SK-N-SH (cell line): ENCODE measurements around the gene SUPT20HL1. TPM values are rescaled to one million over a fixed set of nuclear protein-coding genes. Genes with fewer than 3 reads are reported as not detected.

Experiments used
- CTCF ChIA-PET: fragments of 300-600, 350-600 bp; formaldehyde crosslinking; extraction: SDS; loops from one replicate; lab custom pipeline; 2021; lab: Yijun Ruan, JAX
- POLR2A ChIA-PET: fragments of 350-600 bp; sonication (Branson Sonifier 250); formaldehyde crosslinking; extraction: SDS; loops from one replicate; lab custom pipeline; 2020; ENCODE audit warnings: antibody characterized with exemption, inconsistent platforms; lab: Yijun Ruan, JAX
- DNase-seq: peaks from one replicate; pipeline ENCODE4 v3.0.0; 2012
- H2AFZ ChIP-seq: fragments of 200-600 bp; sonication (generic); 2 replicates; pipeline ENCODE4 v1.8.1; 2016; ENCODE audit warnings: antibody characterized with exemption, mild to moderate bottlenecking, low read depth
- H3F3A ChIP-seq: fragments of 200-600 bp; sonication (generic); replicated peaks from 2 replicates; pipeline ENCODE3; 2016; ENCODE audit warnings: antibody characterized with exemption, mild to moderate bottlenecking; ENCODE audit not compliant: insufficient read depth
- H3K27ac ChIP-seq, 2 experiments: fragments of 200-500 bp in 1 of 2; fragments of 200-600 bp in 1 of 2; sonication (Bioruptor generic) in 1 of 2; sonication (generic), shearing (Covaris generic) in 1 of 2; 2 replicates each; pipeline versions ENCODE4 v1.5.1 to v1.6.1; 2014 to 2016; ENCODE audit warnings: low read depth in 2 of 2, inconsistent platforms in 1 of 2, low read length in 1 of 2, mild to moderate bottlenecking in 1 of 2, mixed read lengths in 1 of 2
- H3K27me3 ChIP-seq: fragments of 200-600 bp; sonication (generic), shearing (Covaris generic); 2 replicates; pipeline ENCODE4 v1.6.1; 2016; ENCODE audit warnings: mixed run types; ENCODE audit not compliant: insufficient read depth
- H3K36me3 ChIP-seq, 2 experiments: fragments of 200-500 bp in 1 of 2; fragments of 200-600 bp in 1 of 2; sonication (Bioruptor generic) in 1 of 2; sonication (generic) in 1 of 2; replicated peaks in 1 of 2; 2 replicates each; pipeline versions ENCODE3 to v1.5.1; 2014 to 2016; ENCODE audit warnings: low read length in 1 of 2, mild to moderate bottlenecking in 1 of 2; ENCODE audit not compliant: insufficient read depth in 2 of 2, control insufficient read depth in 1 of 2
- H3K4me1 ChIP-seq, 2 experiments: fragments of 200-500 bp in 1 of 2; fragments of 200-600 bp in 1 of 2; sonication (Bioruptor generic) in 1 of 2; sonication (generic), shearing (Covaris generic) in 1 of 2; 2 replicates each; pipeline versions ENCODE4 v1.5.1 to v1.6.1; 2014 to 2016; ENCODE audit warnings: low read depth in 1 of 2, low read length in 1 of 2, mixed run types in 1 of 2; ENCODE audit not compliant: insufficient read depth in 2 of 2, control insufficient read depth in 1 of 2
- H3K4me2 ChIP-seq: fragments of 200-600 bp; sonication (generic), shearing (Covaris generic); 2 replicates; pipeline ENCODE4 v1.6.1; 2017; ENCODE audit warnings: mixed run types
- H3K4me3 ChIP-seq, 2 experiments: fragments of 200-500 bp in 1 of 2; fragments of 200-600 bp in 1 of 2; sonication (Bioruptor generic) in 1 of 2; sonication (generic), shearing (Covaris generic) in 1 of 2; 2 replicates each; pipeline versions ENCODE4 v1.5.1 to v1.8.1; 2014 to 2016; ENCODE audit warnings: low read depth in 2 of 2, inconsistent platforms in 1 of 2, low read length in 1 of 2, mild to moderate bottlenecking in 1 of 2, mixed read lengths in 1 of 2, moderate library complexity in 1 of 2
- H3K79me2 ChIP-seq: fragments of 200-600 bp; sonication (generic); 2 replicates; pipeline ENCODE4 v1.8.1; 2017; ENCODE audit warnings: mild to moderate bottlenecking; ENCODE audit not compliant: insufficient read depth
- H3K9ac ChIP-seq: fragments of 200-600 bp; sonication (generic); 2 replicates; pipeline ENCODE4 v1.6.1; 2017; ENCODE audit warnings: mixed run types
- H3K9me2 ChIP-seq: fragments of 200-600 bp; sonication (generic); 2 replicates; pipeline ENCODE4 v1.6.1; 2017; ENCODE audit warnings: mixed run types
- H3K9me3 ChIP-seq: fragments of 200-600 bp; sonication (generic); 2 replicates; pipeline ENCODE4 v1.6.1; 2017; ENCODE audit warnings: mixed run types, mild to moderate bottlenecking, moderate library complexity
- H4K20me1 ChIP-seq: fragments of 200-600 bp; sonication (generic); 2 replicates; pipeline ENCODE4 v1.6.1; 2017; ENCODE audit warnings: mild to moderate bottlenecking, mixed run types; ENCODE audit not compliant: insufficient read depth
- CHD2 ChIP-seq: fragments of 150-350 bp; IDR thresholded peaks from 2 replicates; pipeline ENCODE4 v1.6.1; 2018; ENCODE audit warnings: low read length; ENCODE audit not compliant: partially characterized antibody
- CTCF ChIP-seq: fragments of 200-600 bp; sonication (generic); IDR thresholded peaks from 2 replicates; pipeline ENCODE4 v1.6.1; 2017; ENCODE audit warnings: antibody characterized with exemption, mild to moderate bottlenecking, moderate library complexity
- EP300 ChIP-seq, 2 experiments: IDR thresholded peaks; 2 replicates each; pipeline versions ENCODE4 v1.4.0 to v1.6.1; 2012; ENCODE audit warnings: borderline replicate concordance in 1 of 2, low read depth in 1 of 2, low read length in 1 of 2
- EZH2phosphoT487 ChIP-seq: fragments of 200-600 bp; sonication (generic); IDR thresholded peaks from 2 replicates; pipeline ENCODE4 v1.6.1; 2017; ENCODE audit warnings: low read depth, mixed run types, mild to moderate bottlenecking, antibody characterized with exemption, moderate library complexity, borderline replicate concordance
- FOSL2 ChIP-seq: IDR thresholded peaks from 2 replicates; pipeline ENCODE4 v1.4.0; 2012; ENCODE audit warnings: low read depth, mild to moderate bottlenecking, moderate library complexity, borderline replicate concordance
- FOXM1 ChIP-seq: IDR thresholded peaks from 2 replicates; pipeline ENCODE4 v1.4.0; 2012; ENCODE audit warnings: low read depth, mild to moderate bottlenecking
- GABPA ChIP-seq: IDR thresholded peaks from 2 replicates; pipeline ENCODE4 v1.4.0; 2012; ENCODE audit warnings: low read depth, mild to moderate bottlenecking
- GATA2 ChIP-seq: sonication (generic); formaldehyde crosslinking; IDR thresholded peaks from 2 replicates; pipeline ENCODE4 v1.5.0; 2020; ENCODE audit warnings: mild to moderate bottlenecking, missing genetic modification reagents
- MAX ChIP-seq: IDR thresholded peaks from 2 replicates; pipeline ENCODE4 v1.4.0; 2012; ENCODE audit warnings: low read depth
- NRF1 ChIP-seq: IDR thresholded peaks from 2 replicates; pipeline ENCODE4 v1.6.1; 2012; ENCODE audit warnings: low read depth, mild to moderate bottlenecking, low read length
- POLR2AphosphoS5 ChIP-seq: IDR thresholded peaks from 2 replicates; pipeline ENCODE4 v1.6.1; 2012; ENCODE audit warnings: low read depth, low read length
- RAD21 ChIP-seq: IDR thresholded peaks from 2 replicates; pipeline ENCODE4 v1.6.1; 2012; ENCODE audit warnings: mild to moderate bottlenecking, low read length
- RCOR1 ChIP-seq: fragments of 150-350 bp; IDR thresholded peaks from 2 replicates; pipeline ENCODE4 v1.6.1; 2017; ENCODE audit warnings: antibody characterized with exemption, low read length
- REST ChIP-seq: IDR thresholded peaks from 2 replicates; pipeline ENCODE4 v1.6.1; 2012; ENCODE audit warnings: mild to moderate bottlenecking, low read depth, low read length, moderate library complexity
- SIN3A ChIP-seq: IDR thresholded peaks from 2 replicates; pipeline ENCODE4 v1.6.1; 2012; ENCODE audit warnings: low read depth, mild to moderate bottlenecking, low read length, moderate library complexity, borderline replicate concordance
- SMC3 ChIP-seq: IDR thresholded peaks from 2 replicates; pipeline ENCODE4 v1.6.1; 2012; ENCODE audit warnings: low read depth, low read length, improper control_type of control experiment
- TAF1 ChIP-seq: IDR thresholded peaks from 2 replicates; pipeline ENCODE4 v1.6.1; 2012; ENCODE audit warnings: low read depth, mild to moderate bottlenecking, low read length, moderate library complexity, borderline replicate concordance
- TEAD4 ChIP-seq: IDR thresholded peaks from 2 replicates; pipeline ENCODE4 v1.4.0; 2012; ENCODE audit warnings: mild to moderate bottlenecking, borderline replicate concordance; ENCODE audit not compliant: insufficient read depth
- USF1 ChIP-seq: IDR thresholded peaks from 2 replicates; pipeline ENCODE4 v1.4.0; 2012; ENCODE audit warnings: low read depth, borderline replicate concordance
- YY1 ChIP-seq: IDR thresholded peaks from 2 replicates; pipeline ENCODE4 v1.4.0; 2012; ENCODE audit warnings: low read depth, mild to moderate bottlenecking
- ZBTB33 ChIP-seq: IDR thresholded peaks from 2 replicates; pipeline ENCODE4 v1.4.0; 2012; ENCODE audit warnings: low read depth, borderline replicate concordance
- WGBS: methylation state at CpG from one replicate; pipeline ENCODE4 v1.1.6; 2017; ENCODE audit warnings: low lambda C conversion rate; 5-methylcytosine and 5-hydroxymethylcytosine counted together
- polyA plus RNA-seq, 3 experiments: library from polyadenylated mRNA; depleted of rRNA; stranded (reverse); fragments of >200 nt; gene quantifications; 2 replicates each; pipeline ENCODE4 v1.2.3, GENCODE V29; 2012
- TF ChIP-seq, protein P1 (sequence below): fragments of 150-350 bp; IDR thresholded peaks from 2 replicates; pipeline ENCODE4 v1.6.1; 2017; ENCODE audit warnings: antibody characterized with exemption, low read length, low read depth, borderline replicate concordance
- TF ChIP-seq, protein P2 (sequence below): IDR thresholded peaks from 2 replicates; pipeline ENCODE4; 2012

The SUPT20HL1 gene
- polyA plus RNA-seq, 1 of the 3 experiments (the other 2 are of a cell fraction): not detected

- no peak overlapping the region for H3K4me2 ChIP-seq
- no peaks in the 10 kb centered on the region for H4K20me1 ChIP-seq
- no peak overlapping the region for H3K9ac ChIP-seq
- no peaks in the 10 kb centered on the region for H3K9me3 ChIP-seq
- H3F3A ChIP-seq: no peaks in the 10 kb centered on the region
- peak overlapping the region in 1 of 2 experiments; percentile 64; a peak in 1 of 4 replicates for H3K27ac ChIP-seq
- H3K4me3 ChIP-seq: no peak overlapping the region
- H2AFZ ChIP-seq: no peak overlapping the region
- ChIA-PET CTCF (interaction anchor here (0.7 to 1.3 kb wide), 2 partner anchors 12 to 78 kb away, joined by 3 read pairs; no protein-coding TSS in a partner anchor), POLR2A (no interaction called here)
- no peaks in the 10 kb centered on the region for H3K9me2 ChIP-seq
- no peaks in the 10 kb centered on the region; the same call in 1 of the 2 replicates for H3K27me3 ChIP-seq
- no peaks in the 10 kb centered on the region for H3K79me2 ChIP-seq
- peak; percentile 61 for DNase-seq
- no peaks in the 10 kb centered on the region for H3K36me3 ChIP-seq
- WGBS: 11% methylated on average over 1 of the region's 1 CpG
- no peaks in the 10 kb centered on the region for H3K4me1 ChIP-seq
- TF ChIP-seq SMC3 (no peak), YY1 (no peak), NRF1 (no peak), USF1 (no peak), CTCF (no peak), MAX (no peak), REST (no peak), POLR2AphosphoS5 (no peak), TAF1 (no peak), ZBTB33 (no peak), FOXM1 (no peak), RAD21 (no peak), EP300 (IDR thresholded peaks at IDR 0.05; ENCODE audit: borderline replicate concordance in 1 of 2, low read depth in 1 of 2, low read length in 1 of 2) (peak in 1 of 2 experiments; percentile 40; a peak in 1 of 4 replicates), TEAD4 (no peak), GATA2 (CRISPR knock-in tag) (peak; percentile 72), EZH2phosphoT487 (no peak), RCOR1 (0 out of 2 replicates have a peak, but pooled peaks have one; percentile 47), CHD2 (peak; percentile 23), FOSL2 (no peak), SIN3A (no peak), GABPA (no peak)
- TF ChIP-seq, protein P1, sequence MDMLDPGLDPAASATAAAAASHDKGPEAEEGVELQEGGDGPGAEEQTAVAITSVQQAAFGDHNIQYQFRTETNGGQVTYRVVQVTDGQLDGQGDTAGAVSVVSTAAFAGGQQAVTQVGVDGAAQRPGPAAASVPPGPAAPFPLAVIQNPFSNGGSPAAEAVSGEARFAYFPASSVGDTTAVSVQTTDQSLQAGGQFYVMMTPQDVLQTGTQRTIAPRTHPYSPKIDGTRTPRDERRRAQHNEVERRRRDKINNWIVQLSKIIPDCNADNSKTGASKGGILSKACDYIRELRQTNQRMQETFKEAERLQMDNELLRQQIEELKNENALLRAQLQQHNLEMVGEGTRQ: no peak
- TF ChIP-seq, protein P2, sequence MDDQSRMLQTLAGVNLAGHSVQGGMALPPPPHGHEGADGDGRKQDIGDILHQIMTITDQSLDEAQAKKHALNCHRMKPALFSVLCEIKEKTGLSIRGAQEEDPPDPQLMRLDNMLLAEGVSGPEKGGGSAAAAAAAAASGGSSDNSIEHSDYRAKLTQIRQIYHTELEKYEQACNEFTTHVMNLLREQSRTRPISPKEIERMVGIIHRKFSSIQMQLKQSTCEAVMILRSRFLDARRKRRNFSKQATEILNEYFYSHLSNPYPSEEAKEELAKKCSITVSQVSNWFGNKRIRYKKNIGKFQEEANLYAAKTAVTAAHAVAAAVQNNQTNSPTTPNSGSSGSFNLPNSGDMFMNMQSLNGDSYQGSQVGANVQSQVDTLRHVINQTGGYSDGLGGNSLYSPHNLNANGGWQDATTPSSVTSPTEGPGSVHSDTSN: no peak
These were observed 42.9 kb upstream of the SUPT20HL1 start for GRCh38 chrX:24317567-24317966.
